Mesodermal cell (in vitro differentiated cells): ENCODE results near the gene HTR3A.

Experiments used
- H3K27ac ChIP-seq: 2 replicates; pipeline ENCODE4 v1.7.0; 2013; ENCODE audit warnings: mild to moderate bottlenecking, low read depth, low read length, moderate library complexity; ENCODE audit not compliant: severe bottlenecking
- H3K36me3 ChIP-seq: 2 replicates; pipeline ENCODE4 v1.7.1; 2013; ENCODE audit warnings: mild to moderate bottlenecking, low read length, moderate library complexity; ENCODE audit not compliant: control insufficient read depth, insufficient read depth
- H3K4me1 ChIP-seq: one replicate; pipeline ENCODE4 v1.7.1; 2013; ENCODE audit warnings: mild to moderate bottlenecking, low read length; ENCODE audit not compliant: insufficient read depth, control insufficient read depth, poor library complexity, severe bottlenecking
- H3K4me3 ChIP-seq: 2 replicates; pipeline ENCODE4 v1.7.0; 2013; ENCODE audit warnings: low read length, control low read depth, mild to moderate bottlenecking; ENCODE audit not compliant: insufficient read depth, poor library complexity, severe bottlenecking; ENCODE audit errors: extremely low read depth
- H3K9me3 ChIP-seq: 2 replicates; pipeline ENCODE4 v1.7.1; 2013; ENCODE audit warnings: mild to moderate bottlenecking, low read length, moderate library complexity; ENCODE audit not compliant: control insufficient read depth
- WGBS, 2 experiments: methylation state at CpG; one replicate each; pipeline ENCODE4 v1.1.5; 2013; ENCODE audit warnings: missing lambda C conversion rate in 2 of 2; ENCODE audit not compliant: insufficient coverage in 2 of 2; 5-methylcytosine and 5-hydroxymethylcytosine counted together

Gene HTR3A

GRCh38 chr11:113992459-113993110 lies 17.7 kb downstream of the HTR3A start:
- H3K36me3 ChIP-seq, result no peaks in the 10 kb centered on the region
- no peaks in the 10 kb centered on the region for H3K9me3 ChIP-seq
- no peak overlapping the region for H3K27ac ChIP-seq
- WGBS, 2 experiments, result 8 to 83% methylated on average over 1 to 2 of the region's 7 CpGs
- H3K4me3 ChIP-seq, result no peak overlapping the region
- H3K4me1 ChIP-seq, result no peaks in the 10 kb centered on the region

GRCh38 chr11:113994077-113994954 lies 19.4 kb downstream of the HTR3A start:
- no peaks in the 10 kb centered on the region for H3K9me3 ChIP-seq
- H3K36me3 ChIP-seq, result no peaks in the 10 kb centered on the region
- WGBS, 2 experiments, result 9 to 20% methylated on average over 3 to 4 of the region's 6 CpGs
- no peaks in the 10 kb centered on the region for H3K4me1 ChIP-seq
- H3K4me3 ChIP-seq, result no peak overlapping the region
- no peak overlapping the region for H3K27ac ChIP-seq

- Histone ChIP-seq H3K27ac (no peak overlapping the region), H3K4me1 (no peaks in the 10 kb centered on the region), H3K4me3 (no peak overlapping the region), H3K36me3 (no peaks in the 10 kb centered on the region), H3K9me3 (no peaks in the 10 kb centered on the region)
- no CpG with 5 or more reads among the region's 3 CpGs for WGBS, 2 experiments
Measured at GRCh38 chr11:113997473-113997872, 22.6 kb downstream of the HTR3A start.

GRCh38 chr11:113998574-113998973 lies 23.7 kb downstream of the HTR3A start:
- Histone ChIP-seq H3K9me3 (no peaks in the 10 kb centered on the region), H3K27ac (no peak overlapping the region), H3K36me3 (no peaks in the 10 kb centered on the region), H3K4me3 (no peak overlapping the region), H3K4me1 (no peaks in the 10 kb centered on the region)
- WGBS, 2 experiments, result 50% methylated on average over 1 of the region's 4 CpGs; no CpG with 5 or more reads in 1 of the 2 experiments

GRCh38 chr11:114000526-114000925 lies 25.6 kb downstream of the HTR3A start:
- Histone ChIP-seq H3K27ac (no peak overlapping the region), H3K9me3 (no peaks in the 10 kb centered on the region), H3K4me3 (no peak overlapping the region), H3K36me3 (no peaks in the 10 kb centered on the region), H3K4me1 (no peaks in the 10 kb centered on the region)
- WGBS, 2 experiments, result 83 to 96% methylated on average over 3 to 4 of the region's 4 CpGs

GRCh38 chr11:114001416-114001815 lies 26.5 kb downstream of the HTR3A start:
- 69 to 100% methylated on average over 1 to 2 of the region's 3 CpGs for WGBS, 2 experiments
- no peak overlapping the region for H3K4me3 ChIP-seq
- H3K27ac ChIP-seq, result no peak overlapping the region

GRCh38 chr11:114008331-114008730 lies 33.4 kb downstream of the HTR3A start:
- H3K9me3 ChIP-seq, result no peaks in the 10 kb centered on the region
- H3K36me3 ChIP-seq, result no peaks in the 10 kb centered on the region
- no peaks in the 10 kb centered on the region for H3K4me1 ChIP-seq
- H3K27ac ChIP-seq, result no peak overlapping the region
- H3K4me3 ChIP-seq, result no peak overlapping the region
- whole genome bisulfite sequencing, 2 experiments, result 61 to 75% methylated on average over 3 to 4 of the region's 4 CpGs

More at GRCh38 chr11:114001416-114001815, 26.5 kb downstream of the HTR3A start:
- Histone ChIP-seq H3K36me3 (no peaks in the 10 kb centered on the region), H3K4me1 (no peaks in the 10 kb centered on the region), H3K9me3 (no peaks in the 10 kb centered on the region)

- Histone ChIP-seq H3K9me3 (no peaks in the 10 kb centered on the region), H3K36me3 (no peaks in the 10 kb centered on the region), H3K4me3 (no peak overlapping the region), H3K27ac (no peak overlapping the region), H3K4me1 (no peaks in the 10 kb centered on the region)
- WGBS, 2 experiments, result 72 to 95% methylated on average over 3 to 4 of the region's 4 CpGs
Measured at GRCh38 chr11:114010931-114011330, 36.0 kb downstream of the HTR3A start.

- 72 to 97% methylated on average over 2 of the region's 2 CpGs for WGBS, 2 experiments
- H3K4me3 ChIP-seq, result no peak overlapping the region
- H3K27ac ChIP-seq, result no peak overlapping the region
- H3K36me3 ChIP-seq, result no peaks in the 10 kb centered on the region
- H3K9me3 ChIP-seq, result no peaks in the 10 kb centered on the region
- H3K4me1 ChIP-seq, result no peaks in the 10 kb centered on the region
Measured at GRCh38 chr11:114011443-114011842, 36.5 kb downstream of the HTR3A start.

GRCh38 chr11:114015117-114015516 lies 40.2 kb downstream of the HTR3A start:
- Histone ChIP-seq H3K27ac (no peak overlapping the region), H3K36me3 (no peaks in the 10 kb centered on the region), H3K4me1 (peaks cover 6% of the 10 kb centered on the region), H3K4me3 (no peak overlapping the region), H3K9me3 (no peaks in the 10 kb centered on the region)
- 48 to 53% methylated on average over 6 of the region's 6 CpGs for WGBS, 2 experiments

GRCh38 chr11:114016986-114017385 lies 42.1 kb downstream of the HTR3A start:
- WGBS, 2 experiments, result 92 to 96% methylated on average over 2 of the region's 2 CpGs
- Histone ChIP-seq H3K4me3 (no peak overlapping the region), H3K27ac (no peak overlapping the region), H3K36me3 (no peaks in the 10 kb centered on the region), H3K4me1 (peaks cover 6% of the 10 kb centered on the region), H3K9me3 (no peaks in the 10 kb centered on the region)
